ENCODE results near the gene TUBB4A. TPM values are rescaled to one million over a fixed set of nuclear protein-coding genes. Genes with fewer than 3 reads are reported as not detected.

TUBB4A gene
- polyA plus RNA-seq, 2 of the 4 experiments (the other 2 are of a cell fraction): 2.2 to 15.4 TPM

- FAIRE-seq (no peak), DNase-seq (ENCODE audit: low read depth in 1 of 2, low spot score in 1 of 2) (no peak), ATAC-seq (no peak)
- Histone ChIP-seq H3K27ac (no peak overlapping the region), H3K4me2 (no peak overlapping the region), H3K4me1 (peaks cover 10% of the 10 kb centered on the region), H3K9me3 (no peaks in the 10 kb centered on the region), H3K4me3 (no peak overlapping the region)
- ChIA-PET CTCF (interaction anchor here (0.8 to 0.9 kb wide), 2 partner anchors 15 kb away, joined by 3 read pairs; partner anchors contain the start of gene DENND1C), POLR2A (no interaction called here)
- WGBS (ENCODE audit: missing lambda C conversion rate): 93% methylated on average over 8 of the region's 21 CpGs
- no peak for TF ChIP-seq NFE2L2 (conservative IDR thresholded peaks at IDR 0.05; ENCODE audit: low read length)
- TF ChIP-seq CTCF (IDR thresholded peaks at IDR 0.05): no peak
- TF ChIP-seq NPAS2 (CRISPR knock-in tag; IDR thresholded peaks at IDR 0.05; ENCODE audit: borderline replicate concordance): no peak
- TF ChIP-seq E2F6 (IDR thresholded peaks at IDR 0.05; ENCODE audit: borderline replicate concordance, low read depth): no peak
- TF ChIP-seq REST (IDR thresholded peaks at IDR 0.05): no peak
- TF ChIP-seq JUN (IDR thresholded peaks at IDR 0.05): no peak
- no peak for TF ChIP-seq MAFK (IDR thresholded peaks at IDR 0.05; ENCODE audit: partially characterized antibody)
- no peak for TF ChIP-seq POLR2AphosphoS2 (conservative IDR thresholded peaks at IDR 0.05; ENCODE audit: low read length)
- TF ChIP-seq SMC3 (IDR thresholded peaks at IDR 0.05): no peak
These were observed 35.4 kb downstream of the TUBB4A start for GRCh38 chr19:6466526-6467248.

- TF ChIP-seq, protein P1, sequence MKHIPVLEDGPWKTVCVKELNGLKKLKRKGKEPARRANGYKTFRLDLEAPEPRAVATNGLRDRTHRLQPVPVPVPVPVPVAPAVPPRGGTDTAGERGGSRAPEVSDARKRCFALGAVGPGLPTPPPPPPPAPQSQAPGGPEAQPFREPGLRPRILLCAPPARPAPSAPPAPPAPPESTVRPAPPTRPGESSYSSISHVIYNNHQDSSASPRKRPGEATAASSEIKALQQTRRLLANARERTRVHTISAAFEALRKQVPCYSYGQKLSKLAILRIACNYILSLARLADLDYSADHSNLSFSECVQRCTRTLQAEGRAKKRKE (CRISPR knock-in tag; IDR thresholded peaks at IDR 0.05; ENCODE audit: low read depth): no peak
- TF ChIP-seq ZNF302 (CRISPR knock-in tag; IDR thresholded peaks at IDR 0.05) (no peak), ZSCAN20 (CRISPR knock-in tag; IDR thresholded peaks at IDR 0.05) (no peak), NR3C1 (IDR thresholded peaks at IDR 0.05) (no peak), TFCP2L1 (CRISPR knock-in tag; IDR thresholded peaks at IDR 0.05) (no peak), NPAS2 (CRISPR knock-in tag; IDR thresholded peaks at IDR 0.05; ENCODE audit: borderline replicate concordance) (no peak), MAFK (IDR thresholded peaks at IDR 0.05; ENCODE audit: partially characterized antibody) (no peak), HOXB13 (CRISPR knock-in tag; IDR thresholded peaks at IDR 0.05; ENCODE audit: low read depth) (no peak), PBX3 (IDR thresholded peaks at IDR 0.05) (no peak), BCL3 (IDR thresholded peaks at IDR 0.05) (no peak), REST (IDR thresholded peaks at IDR 0.05) (no peak), CHD4 (IDR thresholded peaks at IDR 0.05; ENCODE audit: borderline replicate concordance) (no peak), RFX5 (IDR thresholded peaks at IDR 0.05) (no peak)
- TF ChIP-seq, protein P2, sequence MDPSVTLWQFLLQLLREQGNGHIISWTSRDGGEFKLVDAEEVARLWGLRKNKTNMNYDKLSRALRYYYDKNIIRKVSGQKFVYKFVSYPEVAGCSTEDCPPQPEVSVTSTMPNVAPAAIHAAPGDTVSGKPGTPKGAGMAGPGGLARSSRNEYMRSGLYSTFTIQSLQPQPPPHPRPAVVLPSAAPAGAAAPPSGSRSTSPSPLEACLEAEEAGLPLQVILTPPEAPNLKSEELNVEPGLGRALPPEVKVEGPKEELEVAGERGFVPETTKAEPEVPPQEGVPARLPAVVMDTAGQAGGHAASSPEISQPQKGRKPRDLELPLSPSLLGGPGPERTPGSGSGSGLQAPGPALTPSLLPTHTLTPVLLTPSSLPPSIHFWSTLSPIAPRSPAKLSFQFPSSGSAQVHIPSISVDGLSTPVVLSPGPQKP (IDR thresholded peaks at IDR 0.05; ENCODE audit: low read depth, low read length): no peak
- ChIA-PET CTCF (interaction anchor here (0.8 to 1.0 kb wide), 2 partner anchors 16 to 29 kb away, joined by 3 read pairs; partner anchors contain the start of gene DENND1C), POLR2A (no interaction called here)
- peaks cover 10% of the 10 kb centered on the region for H3K4me1 ChIP-seq
- FAIRE-seq (no peak), DNase-seq (ENCODE audit: low read depth in 1 of 2, low spot score in 1 of 2) (no peak), ATAC-seq (no peak)
- no peak overlapping the region for H3K4me3 ChIP-seq
- no peak overlapping the region for H3K27ac ChIP-seq
- WGBS (ENCODE audit: missing lambda C conversion rate): 96% methylated on average over 8 of the region's 8 CpGs
- no peak overlapping the region for H3K4me2 ChIP-seq
- no peaks in the 10 kb centered on the region for H3K9me3 ChIP-seq
These were observed 36.4 kb downstream of the TUBB4A start for GRCh38 chr19:6465663-6466062.

All from A549 (cell line).